Uterus (tissue), 4 donors: Measurements from ENCODE around the gene FAM163B. TPM values are rescaled to one million over a fixed set of nuclear protein-coding genes. Genes with fewer than 3 reads are reported as not detected.

Experiments
- DNase-seq, 2 donors: peaks; one replicate each; pipeline ENCODE4 v3.0.0-alpha.2; 2019 to 2020
- H3K27ac ChIP-seq, 2 donors: fragments of 200-600 bp; sonication (generic); 1 replicate in 1 of 2; 2 replicates in 1 of 2; pipeline ENCODE4 v1.5.1; 2016 to 2018
- H3K27me3 ChIP-seq, 2 donors: fragments of 200-600 bp; sonication (generic); one replicate each; pipeline ENCODE4 v1.5.1; 2018 to 2019; ENCODE audit warnings: control low read depth in 1 of 2
- H3K36me3 ChIP-seq, 2 donors: fragments of 200-600 bp; sonication (generic); one replicate each; pipeline ENCODE4 v1.5.1; 2019; ENCODE audit warnings: control low read depth in 1 of 2
- H3K4me1 ChIP-seq, 2 donors: fragments of 200-600 bp; sonication (generic); one replicate each; pipeline ENCODE4 v1.5.1; 2018 to 2019; ENCODE audit warnings: control low read depth in 1 of 2
- H3K4me3 ChIP-seq, 2 donors: fragments of 200-600 bp; sonication (generic); 1 replicate in 1 of 2; 2 replicates in 1 of 2; pipeline ENCODE4 v1.5.1; 2018 to 2019; ENCODE audit warnings: mild to moderate bottlenecking in 1 of 2
- H3K9me3 ChIP-seq, 2 donors: fragments of 200-600 bp; sonication (generic); one replicate each; pipeline ENCODE4 v1.5.1; 2019; ENCODE audit warnings: control low read depth in 1 of 2
- POLR2A ChIP-seq, 2 donors: fragments of 450-650 bp; IDR thresholded peaks; one replicate each; pipeline ENCODE4 v1.6.1; 2016; ENCODE audit warnings: antibody characterized with exemption in 2 of 2, mild to moderate bottlenecking in 1 of 2, moderate library complexity in 1 of 2
- intact Hi-C: fragments of 100-400 bp; cut with DNase I; formaldehyde crosslinking; loops from one replicate; pipeline ENCODE4 v1.15.1; 2023; ENCODE audit warnings: low total_unique reads
- total RNA-seq, 4 donors: library from RNA; depleted of rRNA in 3 of 4; stranded (reverse); fragments of >200 nt in 3 of 4; gene quantifications; one replicate each; pipeline versions ENCODE4 v1.1.0 to v1.2.4, GENCODE V29; 2014 to 2023
- TF ChIP-seq, protein P1 (sequence below), 4 experiments: fragments of 200-600 bp in 2 of 4; fragments of 450-650 bp in 2 of 4; sonication (generic) in 2 of 4; IDR thresholded peaks; one replicate each; pipeline ENCODE4 v1.5.1; 2016 to 2019; ENCODE audit warnings: antibody characterized with exemption in 4 of 4, mild to moderate bottlenecking in 2 of 4, moderate library complexity in 1 of 4
- donor health status: DM: yes; HTN: yes; CAD: no.

The FAM163B gene
- total RNA-seq, 4 donors from 2014 or later, result not detected

DNA sequence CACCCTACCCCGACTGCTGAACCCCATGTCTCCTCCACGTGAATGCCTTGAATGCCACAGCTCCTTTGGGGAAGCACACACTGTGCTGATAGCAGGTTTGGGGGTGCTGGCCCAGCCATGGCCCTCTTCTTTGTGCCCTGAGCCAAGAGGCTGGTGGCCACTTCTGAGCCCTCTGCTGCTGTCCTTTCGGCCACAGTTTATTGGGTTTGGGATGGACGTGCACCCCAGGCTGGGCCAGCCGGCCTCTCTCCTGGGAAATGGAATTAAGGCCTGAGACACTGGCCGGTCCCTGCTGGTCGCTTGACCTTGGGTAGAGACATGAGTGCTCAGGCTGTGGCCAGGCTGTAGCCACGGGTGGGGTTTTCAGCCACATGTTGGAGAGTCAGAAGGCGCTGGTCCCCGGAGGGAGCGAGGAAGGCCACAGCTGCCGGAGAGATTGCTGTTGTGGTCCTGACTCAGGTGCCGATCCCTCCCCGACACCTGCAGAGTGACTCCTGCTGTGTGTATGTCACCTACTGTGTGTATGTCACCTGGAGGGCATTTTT is 26.6 kb downstream of the FAM163B start:
- no peaks in the 10 kb centered on the region for H3K27me3 ChIP-seq
- H3K36me3 ChIP-seq, result no peaks in the 10 kb centered on the region
- peaks cover 0 to 3% of the 10 kb centered on the region in 2 donors for H3K4me1 ChIP-seq
- H3K9me3 ChIP-seq, result no peaks in the 10 kb centered on the region
- no peak overlapping the region for H3K27ac ChIP-seq
- intact Hi-C loops, result no loop called here
- H3K4me3 ChIP-seq, result no peak overlapping the region
- no peak for DNase-seq
- TF ChIP-seq POLR2A (IDR thresholded peaks at IDR 0.05), result no peak
- TF ChIP-seq, protein P1, sequence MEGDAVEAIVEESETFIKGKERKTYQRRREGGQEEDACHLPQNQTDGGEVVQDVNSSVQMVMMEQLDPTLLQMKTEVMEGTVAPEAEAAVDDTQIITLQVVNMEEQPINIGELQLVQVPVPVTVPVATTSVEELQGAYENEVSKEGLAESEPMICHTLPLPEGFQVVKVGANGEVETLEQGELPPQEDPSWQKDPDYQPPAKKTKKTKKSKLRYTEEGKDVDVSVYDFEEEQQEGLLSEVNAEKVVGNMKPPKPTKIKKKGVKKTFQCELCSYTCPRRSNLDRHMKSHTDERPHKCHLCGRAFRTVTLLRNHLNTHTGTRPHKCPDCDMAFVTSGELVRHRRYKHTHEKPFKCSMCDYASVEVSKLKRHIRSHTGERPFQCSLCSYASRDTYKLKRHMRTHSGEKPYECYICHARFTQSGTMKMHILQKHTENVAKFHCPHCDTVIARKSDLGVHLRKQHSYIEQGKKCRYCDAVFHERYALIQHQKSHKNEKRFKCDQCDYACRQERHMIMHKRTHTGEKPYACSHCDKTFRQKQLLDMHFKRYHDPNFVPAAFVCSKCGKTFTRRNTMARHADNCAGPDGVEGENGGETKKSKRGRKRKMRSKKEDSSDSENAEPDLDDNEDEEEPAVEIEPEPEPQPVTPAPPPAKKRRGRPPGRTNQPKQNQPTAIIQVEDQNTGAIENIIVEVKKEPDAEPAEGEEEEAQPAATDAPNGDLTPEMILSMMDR (IDR thresholded peaks at IDR 0.05), result no peak

DNA sequence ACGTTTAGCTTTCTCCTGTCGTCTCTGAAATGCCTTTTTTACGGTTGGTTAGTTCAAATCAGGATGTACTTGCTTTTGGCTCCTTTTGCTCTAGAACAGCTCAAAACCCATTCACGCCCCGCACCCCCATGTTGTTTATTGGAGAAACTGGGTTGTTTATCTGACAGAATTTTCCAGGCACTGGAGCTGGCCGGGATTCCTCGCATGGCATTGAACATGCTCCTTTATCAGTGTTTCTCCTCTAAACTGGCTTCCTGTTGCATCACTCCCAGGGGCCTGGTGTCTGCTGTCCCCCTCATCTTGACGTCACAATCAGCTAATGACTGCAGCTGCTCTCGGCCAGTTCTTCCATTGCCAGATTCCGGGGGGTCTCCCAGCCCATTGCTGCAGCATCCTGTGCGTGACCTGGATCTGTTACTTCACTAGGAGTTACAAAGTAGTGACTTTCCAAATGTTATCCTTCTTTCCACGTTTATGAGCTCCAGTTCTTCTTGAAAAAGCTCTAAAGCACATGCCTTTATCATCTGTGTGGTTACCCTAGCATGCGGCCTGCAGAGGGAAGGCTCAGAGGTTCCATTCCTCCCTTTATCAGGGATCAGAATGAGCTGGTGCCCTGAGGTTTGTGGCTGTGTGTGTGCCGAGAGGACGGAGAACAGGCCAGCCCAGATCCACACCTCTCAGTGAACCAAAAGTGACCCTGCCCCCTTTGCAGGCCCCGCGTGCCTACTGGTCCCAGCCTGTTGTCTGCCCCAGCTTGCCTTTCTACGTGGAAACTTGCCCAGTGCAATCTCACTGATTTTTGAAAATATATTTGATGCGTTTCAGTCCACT is 27.5 kb downstream of the FAM163B start:
- no peak for TF ChIP-seq POLR2A (IDR thresholded peaks at IDR 0.05)
- TF ChIP-seq, protein P1 (IDR thresholded peaks at IDR 0.05), result no peak
- intact Hi-C loops, result no loop called here
- Histone ChIP-seq H3K36me3 (no peaks in the 10 kb centered on the region), H3K27me3 (no peaks in the 10 kb centered on the region), H3K4me1 (peaks cover 0 to 3% of the 10 kb centered on the region in 2 donors), H3K9me3 (no peaks in the 10 kb centered on the region), H3K4me3 (no peak overlapping the region), H3K27ac (no peak overlapping the region)
- no peak for DNase-seq

DNA sequence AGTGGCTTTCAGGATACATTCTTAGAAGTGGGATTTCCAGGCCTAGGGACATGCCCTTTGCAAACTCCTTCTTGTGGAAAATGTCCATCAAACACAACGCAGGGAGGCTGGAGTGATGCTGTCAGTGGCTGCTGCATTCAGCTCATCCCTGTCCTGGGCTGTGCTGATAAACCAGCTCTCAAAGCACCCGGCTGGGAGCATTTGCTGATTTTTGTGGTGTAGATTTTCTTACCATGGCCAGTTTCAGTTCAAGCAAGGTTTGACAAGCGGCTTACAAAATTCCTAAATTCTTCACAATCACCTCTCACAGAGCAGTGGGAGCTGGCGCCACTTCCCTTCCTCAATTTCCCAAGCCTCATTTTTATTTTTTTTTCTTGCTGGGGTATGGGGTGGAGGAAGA is 28.2 kb downstream of the FAM163B start:
- Histone ChIP-seq H3K36me3 (no peaks in the 10 kb centered on the region), H3K4me3 (no peak overlapping the region), H3K27ac (no peak overlapping the region), H3K9me3 (no peaks in the 10 kb centered on the region), H3K4me1 (peaks cover 0 to 3% of the 10 kb centered on the region in 2 donors), H3K27me3 (no peaks in the 10 kb centered on the region)
- DNase-seq, result no peak
- intact Hi-C loops, result no loop called here
- no peak for TF ChIP-seq POLR2A (IDR thresholded peaks at IDR 0.05)
- TF ChIP-seq, protein P1 (IDR thresholded peaks at IDR 0.05), result no peak

DNA sequence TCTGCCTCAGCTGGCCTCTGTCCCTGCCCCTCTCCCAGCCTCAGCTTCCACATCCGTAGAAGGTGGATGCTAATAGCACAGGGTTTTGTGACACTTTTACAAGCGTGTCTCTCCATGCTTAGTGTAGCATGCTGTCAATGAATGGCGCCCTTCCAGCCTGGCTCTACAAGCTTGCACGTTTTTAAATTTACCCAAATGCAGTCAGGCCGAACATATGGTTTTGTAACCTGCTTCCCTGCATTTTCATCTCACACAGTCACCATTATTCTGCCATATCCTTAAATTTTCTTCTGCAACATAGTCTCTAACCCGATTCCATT is 28.8 kb downstream of the FAM163B start:
- intact Hi-C loops, result no loop called here
- DNase-seq, result no peak
- TF ChIP-seq, protein P1 (IDR thresholded peaks at IDR 0.05), result no peak
- H3K9me3 ChIP-seq, result no peaks in the 10 kb centered on the region
- no peaks in the 10 kb centered on the region for H3K36me3 ChIP-seq
- no peak overlapping the region for H3K4me3 ChIP-seq
- peaks cover 0 to 3% of the 10 kb centered on the region in 2 donors for H3K4me1 ChIP-seq
- H3K27ac ChIP-seq, result no peak overlapping the region
- no peaks in the 10 kb centered on the region for H3K27me3 ChIP-seq

DNA sequence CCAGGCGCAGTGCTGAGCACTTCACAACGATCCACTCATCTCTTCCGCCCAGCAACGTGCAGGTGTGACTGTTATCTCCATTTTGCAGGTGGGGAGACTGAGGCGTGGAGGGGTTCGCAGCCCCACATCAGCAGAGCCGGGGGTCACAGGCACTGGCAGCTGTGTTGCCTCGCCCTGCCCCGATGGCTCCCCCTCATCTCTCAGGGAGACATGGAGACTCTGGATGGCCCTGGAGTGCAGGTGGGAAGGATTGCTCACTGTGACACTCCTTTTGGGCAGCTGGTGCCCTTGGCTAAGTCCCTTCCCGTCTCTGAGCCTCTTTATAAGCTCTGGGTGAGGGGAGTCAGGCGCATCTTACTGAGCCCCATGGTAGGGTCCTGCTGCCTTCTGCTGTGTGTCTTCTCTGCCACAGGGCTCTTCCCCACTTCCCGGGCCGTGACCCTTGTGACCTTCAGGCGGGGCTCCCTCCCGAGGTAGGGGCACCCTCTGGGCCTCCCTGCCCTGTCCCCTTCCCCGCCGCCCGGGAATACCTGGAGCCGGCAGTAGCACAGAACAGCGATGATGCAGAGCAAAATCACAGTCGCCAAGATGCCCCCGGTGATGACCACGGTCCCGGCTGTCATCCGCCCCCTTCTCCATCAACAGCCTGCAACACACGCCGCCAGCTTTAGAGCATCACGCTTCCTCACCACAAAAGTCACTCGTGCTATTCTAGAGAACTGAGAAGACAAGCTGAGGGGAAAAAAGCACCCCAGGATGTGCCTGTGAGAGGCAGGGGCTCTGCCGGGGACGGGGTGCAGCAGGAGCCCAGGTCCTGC is 29.4 kb downstream of the FAM163B start:
- H3K36me3 ChIP-seq, result no peaks in the 10 kb centered on the region
- no peak for DNase-seq
- H3K4me1 ChIP-seq, result no peaks in the 10 kb centered on the region
- no peak overlapping the region for H3K27ac ChIP-seq
- no peaks in the 10 kb centered on the region for H3K27me3 ChIP-seq
- no peaks in the 10 kb centered on the region for H3K9me3 ChIP-seq
- no peak overlapping the region for H3K4me3 ChIP-seq
- intact Hi-C loops, result no loop called here
- no peak for TF ChIP-seq POLR2A (IDR thresholded peaks at IDR 0.05)
- TF ChIP-seq, protein P1 (IDR thresholded peaks at IDR 0.05), result no peak
